Measurements from ENCODE around the gene CDH4. TPM values are rescaled to one million over a fixed set of nuclear protein-coding genes. Genes with fewer than 3 reads are reported as not detected.

CDH4 gene
- total RNA-seq, 2 donors from 2014 or later, result 0.08 to 0.09 TPM

GRCh38 chr20:61371501-61372136 is 119.6 kb downstream of the CDH4 start:
- peaks cover 0 to 2% of the 10 kb centered on the region in 2 donors for H3K9me3 Mint-ChIP-seq
- no peaks in the 10 kb centered on the region for H3K36me3 Mint-ChIP-seq
- DNase-seq (ENCODE audit: low spot score in 2 of 2) (no peak), ATAC-seq (no peak)
- peak overlapping the region in 1 of 2 donors; percentile 72 for H3K27ac Mint-ChIP-seq

- Mint-ChIP-seq H3K27ac (peak overlapping the region in 1 of 2 donors; percentile 72), H3K36me3 (no peaks in the 10 kb centered on the region), H3K9me3 (peaks cover 0 to 2% of the 10 kb centered on the region in 2 donors)
- DNase-seq (ENCODE audit: low spot score in 2 of 2) (no peak), ATAC-seq (no peak)
Measured at GRCh38 chr20:61372137-61373054, 120.3 kb downstream of the CDH4 start.

GRCh38 chr20:61373055-61373399 is 121.0 kb downstream of the CDH4 start:
- no peak for DNase-seq (ENCODE audit: low spot score in 2 of 2)
- H3K36me3 Mint-ChIP-seq, result no peaks in the 10 kb centered on the region
- ATAC-seq, result no peak
- peaks cover 0 to 2% of the 10 kb centered on the region in 2 donors for H3K9me3 Mint-ChIP-seq
- no peak overlapping the region for H3K27ac Mint-ChIP-seq

- no peaks in the 10 kb centered on the region for H3K36me3 Mint-ChIP-seq
- H3K27ac Mint-ChIP-seq, result no peak overlapping the region
- ATAC-seq, result no peak
- peaks cover 0 to 2% of the 10 kb centered on the region in 2 donors for H3K9me3 Mint-ChIP-seq
- DNase-seq (ENCODE audit: low spot score in 2 of 2), result no peak
Measured at GRCh38 chr20:61373956-61374545, 122.0 kb downstream of the CDH4 start.

- ATAC-seq, result no peak
- Mint-ChIP-seq H3K27ac (no peak overlapping the region), H3K9me3 (peaks cover 0 to 2% of the 10 kb centered on the region in 2 donors), H3K36me3 (no peaks in the 10 kb centered on the region)
- no peak for DNase-seq (ENCODE audit: low spot score in 2 of 2)
Measured at GRCh38 chr20:61376541-61377240, 124.6 kb downstream of the CDH4 start.

- no peak overlapping the region for H3K27ac Mint-ChIP-seq
- ATAC-seq, result no peak
- H3K36me3 Mint-ChIP-seq, result no peaks in the 10 kb centered on the region
- H3K9me3 Mint-ChIP-seq, result peaks cover 0 to 11% of the 10 kb centered on the region in 2 donors
- DNase-seq (ENCODE audit: low spot score in 2 of 2), result no peak
Measured at GRCh38 chr20:61378694-61379355, 126.8 kb downstream of the CDH4 start.

GRCh38 chr20:61379898-61380544 is 128.0 kb downstream of the CDH4 start:
- Mint-ChIP-seq H3K9me3 (peaks cover 0 to 13% of the 10 kb centered on the region in 2 donors), H3K36me3 (no peaks in the 10 kb centered on the region), H3K27ac (no peak overlapping the region)
- DNase-seq (ENCODE audit: low spot score in 2 of 2), result no peak
- ATAC-seq, result no peak

- no peak for ATAC-seq
- no peak for DNase-seq (ENCODE audit: low spot score in 2 of 2)
- peaks cover 0 to 15% of the 10 kb centered on the region in 2 donors for H3K9me3 Mint-ChIP-seq
- no peaks in the 10 kb centered on the region for H3K36me3 Mint-ChIP-seq
- H3K27ac Mint-ChIP-seq, result no peak overlapping the region
Measured at GRCh38 chr20:61380545-61380915, 128.5 kb downstream of the CDH4 start.

GRCh38 chr20:61382194-61382593 is 130.1 kb downstream of the CDH4 start:
- no peak for DNase-seq (ENCODE audit: low spot score in 2 of 2)
- ATAC-seq, result no peak
- Mint-ChIP-seq H3K36me3 (no peaks in the 10 kb centered on the region), H3K27ac (no peak overlapping the region), H3K9me3 (peaks cover 0 to 18% of the 10 kb centered on the region in 2 donors)

GRCh38 chr20:61385296-61385695 is 133.2 kb downstream of the CDH4 start:
- Mint-ChIP-seq H3K27ac (peak overlapping the region in 1 of 2 donors; percentile 8), H3K9me3 (peaks cover 5 to 25% of the 10 kb centered on the region in 2 donors), H3K36me3 (no peaks in the 10 kb centered on the region)
- DNase-seq (ENCODE audit: low spot score in 2 of 2), result no peak
- no peak for ATAC-seq

- Mint-ChIP-seq H3K27ac (peak overlapping the region in 1 of 2 donors; percentile 8), H3K9me3 (peaks cover 5 to 25% of the 10 kb centered on the region in 2 donors), H3K36me3 (no peaks in the 10 kb centered on the region)
- ATAC-seq (no peak), DNase-seq (ENCODE audit: low spot score in 2 of 2) (no peak)
Measured at GRCh38 chr20:61385731-61386130, 133.7 kb downstream of the CDH4 start.

GRCh38 chr20:61387204-61387953 is 135.3 kb downstream of the CDH4 start:
- H3K9me3 Mint-ChIP-seq, result peaks cover 5 to 24% of the 10 kb centered on the region in 2 donors
- H3K36me3 Mint-ChIP-seq, result no peaks in the 10 kb centered on the region
- ATAC-seq (no peak), DNase-seq (ENCODE audit: low spot score in 2 of 2) (no peak)
- H3K27ac Mint-ChIP-seq, result no peak overlapping the region

- ATAC-seq (no peak), DNase-seq (ENCODE audit: low spot score in 2 of 2) (no peak)
- Mint-ChIP-seq H3K27ac (no peak overlapping the region), H3K36me3 (no peaks in the 10 kb centered on the region), H3K9me3 (peaks cover 5 to 20% of the 10 kb centered on the region in 2 donors)
Measured at GRCh38 chr20:61387954-61388348, 135.9 kb downstream of the CDH4 start.

- Mint-ChIP-seq H3K36me3 (no peaks in the 10 kb centered on the region), H3K27ac (no peak overlapping the region), H3K9me3 (peaks cover 5 to 20% of the 10 kb centered on the region in 2 donors)
- ATAC-seq (no peak), DNase-seq (ENCODE audit: low spot score in 2 of 2) (no peak)
Measured at GRCh38 chr20:61389077-61389476, 137.0 kb downstream of the CDH4 start.

GRCh38 chr20:61391185-61391584 is 139.1 kb downstream of the CDH4 start:
- no peak overlapping the region for H3K27ac Mint-ChIP-seq
- DNase-seq (ENCODE audit: low spot score in 2 of 2), result no peak
- H3K9me3 Mint-ChIP-seq, result peaks cover 5 to 11% of the 10 kb centered on the region in 2 donors
- ATAC-seq, result no peak
- no peaks in the 10 kb centered on the region for H3K36me3 Mint-ChIP-seq
